ENCODE data around the gene CCDC14.
A peak's percentile ranks its signal among the peaks of the same experiment; 100 is the strongest.

DNA sequence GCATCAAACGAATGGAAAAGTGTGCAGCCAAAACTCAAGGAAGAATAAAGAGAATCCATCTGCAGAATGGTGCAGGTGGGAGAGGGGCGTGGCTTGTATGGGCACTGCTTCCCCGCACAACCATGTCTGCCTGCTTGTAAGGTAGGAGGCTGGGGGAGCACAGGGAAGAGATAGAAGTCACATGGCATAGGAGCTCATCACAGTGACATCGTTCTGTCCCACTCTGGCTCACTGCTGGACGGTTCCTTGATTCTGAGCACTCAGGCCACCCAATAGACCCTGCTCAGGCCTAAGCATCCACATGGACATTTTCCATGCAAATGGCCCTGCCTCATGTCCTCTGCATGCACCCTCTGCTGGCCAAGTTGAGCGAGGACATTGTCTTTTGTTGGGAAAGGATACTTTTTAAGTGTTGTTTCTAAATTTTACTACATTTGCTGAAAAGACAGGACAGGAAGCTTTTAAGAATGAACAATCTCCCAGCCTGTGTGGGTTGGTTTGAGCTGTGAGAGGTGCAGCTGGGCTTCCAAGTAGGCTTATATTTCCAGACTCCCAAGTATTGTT lies 79.9 kb downstream of the CCDC14 start:
- TF ChIP-seq POLR2A (IDR thresholded peaks at IDR 0.05) = no peak
- TF ChIP-seq, protein P1, sequence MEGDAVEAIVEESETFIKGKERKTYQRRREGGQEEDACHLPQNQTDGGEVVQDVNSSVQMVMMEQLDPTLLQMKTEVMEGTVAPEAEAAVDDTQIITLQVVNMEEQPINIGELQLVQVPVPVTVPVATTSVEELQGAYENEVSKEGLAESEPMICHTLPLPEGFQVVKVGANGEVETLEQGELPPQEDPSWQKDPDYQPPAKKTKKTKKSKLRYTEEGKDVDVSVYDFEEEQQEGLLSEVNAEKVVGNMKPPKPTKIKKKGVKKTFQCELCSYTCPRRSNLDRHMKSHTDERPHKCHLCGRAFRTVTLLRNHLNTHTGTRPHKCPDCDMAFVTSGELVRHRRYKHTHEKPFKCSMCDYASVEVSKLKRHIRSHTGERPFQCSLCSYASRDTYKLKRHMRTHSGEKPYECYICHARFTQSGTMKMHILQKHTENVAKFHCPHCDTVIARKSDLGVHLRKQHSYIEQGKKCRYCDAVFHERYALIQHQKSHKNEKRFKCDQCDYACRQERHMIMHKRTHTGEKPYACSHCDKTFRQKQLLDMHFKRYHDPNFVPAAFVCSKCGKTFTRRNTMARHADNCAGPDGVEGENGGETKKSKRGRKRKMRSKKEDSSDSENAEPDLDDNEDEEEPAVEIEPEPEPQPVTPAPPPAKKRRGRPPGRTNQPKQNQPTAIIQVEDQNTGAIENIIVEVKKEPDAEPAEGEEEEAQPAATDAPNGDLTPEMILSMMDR (IDR thresholded peaks at IDR 0.05) = peak; percentile 45 to 65 (median 50)

All from right lobe of liver (tissue), 4 donors.